ENCODE results near the gene AFF3.

GRCh38 chr2:100004348-100004884 is 138.0 kb downstream of the AFF3 start:
- TF ChIP-seq CREB5 (CRISPR knock-in tag; IDR thresholded peaks at IDR 0.05; ENCODE audit: low read depth) (no peak), ARNTL (CRISPR knock-in tag; IDR thresholded peaks at IDR 0.05; ENCODE audit: borderline replicate concordance, low read depth) (no peak), PATZ1 (CRISPR knock-in tag; IDR thresholded peaks at IDR 0.05; ENCODE audit: borderline replicate concordance) (no peak), CSRNP3 (CRISPR knock-in tag; IDR thresholded peaks at IDR 0.05) (no peak), POU6F1 (CRISPR knock-in tag; IDR thresholded peaks at IDR 0.05; ENCODE audit: borderline replicate concordance, low read depth) (no peak), PPARA (CRISPR knock-in tag; IDR thresholded peaks at IDR 0.05; ENCODE audit: borderline replicate concordance) (no peak), BACH2 (CRISPR knock-in tag; IDR thresholded peaks at IDR 0.05; ENCODE audit: borderline replicate concordance) (no peak), ZFP3 (CRISPR knock-in tag; IDR thresholded peaks at IDR 0.05) (no peak), ZNF8 (CRISPR knock-in tag; IDR thresholded peaks at IDR 0.05) (no peak), ZNF565 (CRISPR knock-in tag; conservative IDR thresholded peaks at IDR 0.05; ENCODE audit: low read depth) (no peak), ESRRG (CRISPR knock-in tag; IDR thresholded peaks at IDR 0.05) (no peak), RARB (CRISPR knock-in tag; IDR thresholded peaks at IDR 0.05) (no peak)

All from SK-N-SH treated with all-trans-retinoic acid at 6 μM for 48 hours (cell line).